GDM1 (cell line): ENCODE measurements around the gene PEAR1.

ENCODE experiments used
- DNase-seq: peaks from one replicate; lab custom pipeline; 2025; lab: John Stamatoyannopoulos, UW

The PEAR1 gene

GRCh38 chr1:156893048-156893953 is at the start of gene PEAR1:
TSS of gene PEAR1 (plus strand) at chr1:156893718. CDS start at chr1:156903927, 10,209 bp downstream.
- peak; percentile 27 for DNase-seq

- DNase-seq = no peak
These were observed 49.4 kb upstream of the PEAR1 start for GRCh38 chr1:156844102-156844501.

GRCh38 chr1:156844638-156845037 is 48.9 kb upstream of the PEAR1 start:
- no peak for DNase-seq

GRCh38 chr1:156845055-156845952 is 48.2 kb upstream of the PEAR1 start:
- DNase-seq = no peak

- DNase-seq = no peak
These were observed 47.5 kb upstream of the PEAR1 start for GRCh38 chr1:156845953-156846545.

GRCh38 chr1:156846643-156847042 is 46.9 kb upstream of the PEAR1 start:
- DNase-seq = no peak

GRCh38 chr1:156847591-156848460 is 45.7 kb upstream of the PEAR1 start:
- DNase-seq = no peak

GRCh38 chr1:156848461-156849150 is 44.9 kb upstream of the PEAR1 start:
- DNase-seq = no peak

- no peak for DNase-seq
These were observed 44.4 kb upstream of the PEAR1 start for GRCh38 chr1:156849151-156849496.

- no peak for DNase-seq
These were observed 41.6 kb upstream of the PEAR1 start for GRCh38 chr1:156851779-156852417.

- no peak for DNase-seq
These were observed 41.1 kb upstream of the PEAR1 start for GRCh38 chr1:156852418-156852874.

GRCh38 chr1:156853761-156854160 is 39.8 kb upstream of the PEAR1 start:
- no peak for DNase-seq

- no peak for DNase-seq
These were observed 38.9 kb upstream of the PEAR1 start for GRCh38 chr1:156854634-156855033.

GRCh38 chr1:156856282-156856785 is 37.2 kb upstream of the PEAR1 start:
- DNase-seq = no peak

- no peak for DNase-seq
These were observed 36.0 kb upstream of the PEAR1 start for GRCh38 chr1:156857532-156857931.

GRCh38 chr1:156858555-156858956 is 35.0 kb upstream of the PEAR1 start:
- no peak for DNase-seq

GRCh38 chr1:156858959-156859522 is 34.5 kb upstream of the PEAR1 start, which contains the start of gene INSRR:
TSS of gene INSRR (minus strand) at chr1:156859117. CDS start at chr1:156858621, 496 bp downstream.
- DNase-seq = no peak

- no peak for DNase-seq
These were observed 33.9 kb upstream of the PEAR1 start for GRCh38 chr1:156859523-156860112.

- DNase-seq = peak; percentile 22
These were observed 33.3 kb upstream of the PEAR1 start for GRCh38 chr1:156860113-156860627.
